Choroid plexus epithelial cell (primary cell): ENCODE measurements around the gene BAZ2B.

Experiments used
- DNase-seq: peaks from one replicate; pipeline ENCODE4 v3.0.0-alpha.2; 2010; ENCODE audit warnings: low read depth
- H3K4me3 ChIP-seq: 2 replicates; pipeline ENCODE4 v1.5.1; 2011; ENCODE audit warnings: low read depth, mild to moderate bottlenecking, control low read depth, low read length, moderate library complexity
- CTCF ChIP-seq: conservative IDR thresholded peaks from 2 replicates; pipeline ENCODE4 v1.5.1; 2011; ENCODE audit warnings: low read depth, mild to moderate bottlenecking, control low read depth, inconsistent platforms, low read length, moderate library complexity

The BAZ2B gene

DNA sequence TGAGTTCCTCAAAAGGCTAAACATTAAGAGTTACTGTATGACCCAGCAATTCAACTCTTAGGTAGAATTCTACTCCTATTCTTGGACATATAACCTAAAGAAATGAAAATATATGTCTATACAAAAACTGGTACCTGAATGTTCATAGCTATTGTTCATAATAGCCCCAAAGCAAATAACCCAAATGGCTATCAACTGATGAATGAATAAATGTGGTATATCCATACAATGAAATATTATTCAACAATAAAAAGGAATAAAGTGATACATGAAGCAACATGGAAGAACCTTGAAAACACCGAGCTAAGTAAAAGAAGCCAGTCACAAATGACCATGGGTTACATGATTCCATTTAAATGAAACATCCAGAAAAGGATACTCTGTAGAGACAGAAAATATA is 114.6 kb downstream of the BAZ2B start:
- no peak for DNase-seq
- TF ChIP-seq CTCF: no peak
- H3K4me3 ChIP-seq: no peak overlapping the region

DNA sequence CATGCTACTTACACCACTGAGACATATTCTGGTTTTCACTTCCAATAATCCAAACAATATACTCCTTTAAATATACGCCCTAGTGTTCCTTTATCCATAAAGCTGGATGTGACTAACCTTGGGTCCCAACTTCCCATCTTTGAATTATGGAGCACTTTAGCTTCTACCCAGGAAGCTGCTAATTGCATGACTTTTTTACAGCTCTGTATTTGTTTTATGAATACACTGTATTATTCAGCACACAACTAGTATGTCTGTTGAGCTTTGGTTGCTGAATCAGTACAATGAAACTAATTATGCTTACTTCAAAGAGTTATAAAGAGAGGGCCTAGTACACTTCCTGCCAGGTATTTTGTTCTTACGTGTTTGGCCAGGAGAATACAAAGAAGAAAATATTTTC is 118.5 kb downstream of the BAZ2B start:
- no peak for TF ChIP-seq CTCF
- no peak for DNase-seq
- H3K4me3 ChIP-seq: no peak overlapping the region

- peak; percentile 93 for DNase-seq
- no peak for TF ChIP-seq CTCF
- H3K4me3 ChIP-seq: no peak overlapping the region
Observed at GRCh38 chr2:159497256-159497655, 119.1 kb downstream of the BAZ2B start.

- DNase-seq: no peak
- no peak for TF ChIP-seq CTCF
- no peak overlapping the region for H3K4me3 ChIP-seq
Observed at GRCh38 chr2:159489476-159489875, 126.9 kb downstream of the BAZ2B start.

- no peak for TF ChIP-seq CTCF
- no peak for DNase-seq
- no peak overlapping the region for H3K4me3 ChIP-seq
Observed at GRCh38 chr2:159484532-159484931, 131.8 kb downstream of the BAZ2B start.

DNA sequence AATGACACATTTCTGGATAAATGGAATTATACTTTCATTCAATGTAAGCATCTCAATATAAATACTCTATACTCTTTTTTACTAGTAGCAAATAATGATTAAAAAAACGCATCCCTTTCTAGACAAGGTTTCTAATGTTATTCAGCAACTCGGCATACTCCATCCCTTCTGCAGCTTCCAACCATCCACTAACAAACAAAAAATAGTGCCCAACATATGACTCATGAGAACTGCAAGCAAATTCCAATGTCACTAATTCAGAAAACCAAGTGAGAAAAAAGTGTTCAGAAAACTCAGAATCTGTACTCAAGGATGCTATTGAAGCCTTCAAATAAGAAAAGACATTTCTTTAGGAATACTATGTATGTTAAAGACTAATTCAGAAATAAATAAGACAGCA is 140.0 kb downstream of the BAZ2B start:
- DNase-seq: peak; percentile 20
- H3K4me3 ChIP-seq: no peak overlapping the region
- TF ChIP-seq CTCF: no peak

DNA sequence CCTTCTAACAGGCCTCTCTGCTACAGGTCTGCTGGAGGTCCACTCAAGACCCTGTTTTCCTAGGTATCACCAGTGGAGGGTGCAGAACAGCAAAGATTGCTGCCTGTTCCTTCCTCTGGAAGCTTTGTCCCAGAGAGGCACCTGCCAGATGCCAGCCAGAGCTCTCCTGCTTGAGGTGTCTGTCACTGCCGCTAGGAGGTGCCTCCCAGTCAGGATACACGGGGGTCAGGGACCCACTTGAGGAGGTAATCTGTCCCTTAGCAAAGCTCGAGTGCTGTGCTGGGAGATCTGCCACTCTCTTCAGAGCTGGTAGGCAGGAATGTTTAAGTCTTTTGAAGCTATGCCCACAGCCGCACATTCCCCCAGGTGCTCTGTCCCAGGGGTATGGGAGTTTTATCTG is 140.6 kb downstream of the BAZ2B start:
- no peak for DNase-seq
- TF ChIP-seq CTCF: no peak
- no peak overlapping the region for H3K4me3 ChIP-seq
